IPS-18a (cell line): ENCODE data around the gene KLHL8.

Experiments
- H3K27ac ChIP-seq: one replicate; pipeline ENCODE4 v1.5.1; 2013; ENCODE audit warnings: low read length
- H3K27me3 ChIP-seq: one replicate; pipeline ENCODE4 v1.6.1; 2013; ENCODE audit warnings: mild to moderate bottlenecking, low read length; ENCODE audit not compliant: control insufficient read depth, insufficient read depth
- H3K36me3 ChIP-seq: one replicate; pipeline ENCODE4 v1.6.1; 2013; ENCODE audit warnings: low read depth, low read length; ENCODE audit not compliant: control insufficient read depth
- H3K4me1 ChIP-seq: one replicate; pipeline ENCODE4 v1.6.1; 2013; ENCODE audit warnings: low read depth, low read length; ENCODE audit not compliant: control insufficient read depth
- H3K4me3 ChIP-seq: one replicate; pipeline ENCODE4 v1.5.1; 2013; ENCODE audit warnings: low read length
- H3K9ac ChIP-seq: one replicate; pipeline ENCODE4 v1.6.1; 2013; ENCODE audit warnings: mild to moderate bottlenecking, low read length, moderate library complexity
- H3K9me3 ChIP-seq: one replicate; pipeline ENCODE4 v1.6.1; 2013; ENCODE audit warnings: low read depth, low read length; ENCODE audit not compliant: control insufficient read depth

The KLHL8 gene

DNA sequence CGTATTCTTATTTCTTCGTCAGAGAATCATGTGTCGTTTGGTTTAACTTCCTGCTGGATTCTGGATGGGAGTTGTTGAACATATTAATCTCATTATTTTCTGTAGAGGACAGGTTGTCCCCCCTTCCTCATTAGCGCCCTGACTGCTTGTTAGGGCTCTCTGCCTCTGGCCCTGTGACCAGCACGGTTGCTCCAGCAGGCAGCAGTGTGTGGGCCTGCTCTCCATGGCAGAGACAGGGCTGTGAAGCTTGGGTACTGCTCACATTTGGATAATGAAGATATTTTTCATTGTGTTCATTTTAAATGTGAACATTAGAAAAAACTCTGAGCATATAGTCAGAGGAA, 102.7 kb downstream of the KLHL8 start:
- no peak overlapping the region for H3K4me3 ChIP-seq
- peaks cover 27% of the 10 kb centered on the region for H3K36me3 ChIP-seq
- H3K27me3 ChIP-seq: no peaks in the 10 kb centered on the region
- peaks cover 4% of the 10 kb centered on the region for H3K4me1 ChIP-seq
- no peaks in the 10 kb centered on the region for H3K9me3 ChIP-seq
- H3K27ac ChIP-seq: no peak overlapping the region
- no peak overlapping the region for H3K9ac ChIP-seq

DNA sequence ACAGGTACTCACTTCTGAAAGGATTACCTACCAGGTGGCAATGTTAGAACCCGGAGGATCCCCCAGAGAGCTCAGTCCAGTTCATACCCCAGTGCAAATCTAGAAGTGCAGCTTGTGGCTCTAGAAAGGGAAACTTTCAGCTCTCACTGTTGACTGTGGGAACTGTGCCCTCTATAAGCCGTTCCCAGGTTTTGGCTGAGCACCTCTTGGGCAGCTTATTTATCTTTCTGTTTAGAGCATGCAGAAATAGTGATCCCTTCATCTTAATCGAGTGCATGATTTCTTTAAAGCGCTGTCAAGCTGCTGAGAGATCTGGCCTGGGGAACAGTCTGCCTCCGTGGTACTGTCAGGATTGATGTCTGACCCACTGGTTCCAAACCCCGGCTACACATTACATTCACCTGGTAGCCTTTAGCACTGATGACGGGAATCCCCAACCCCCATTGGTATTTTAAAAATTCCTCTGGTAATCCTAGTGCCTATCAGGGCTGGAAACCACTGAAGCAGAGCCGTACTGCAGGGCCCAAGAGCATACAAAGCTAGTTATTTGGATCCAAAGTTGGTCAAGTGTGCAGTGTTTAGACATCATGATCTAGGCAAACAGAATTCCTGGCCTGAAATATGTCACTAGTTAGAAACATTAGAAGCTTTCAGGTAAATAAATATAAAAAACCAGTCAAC, 103.2 kb downstream of the KLHL8 start:
- no peak overlapping the region for H3K4me3 ChIP-seq
- H3K9ac ChIP-seq: no peak overlapping the region
- peaks cover 4% of the 10 kb centered on the region for H3K4me1 ChIP-seq
- H3K27me3 ChIP-seq: no peaks in the 10 kb centered on the region
- H3K27ac ChIP-seq: no peak overlapping the region
- peaks cover 27% of the 10 kb centered on the region for H3K36me3 ChIP-seq
- no peaks in the 10 kb centered on the region for H3K9me3 ChIP-seq

DNA sequence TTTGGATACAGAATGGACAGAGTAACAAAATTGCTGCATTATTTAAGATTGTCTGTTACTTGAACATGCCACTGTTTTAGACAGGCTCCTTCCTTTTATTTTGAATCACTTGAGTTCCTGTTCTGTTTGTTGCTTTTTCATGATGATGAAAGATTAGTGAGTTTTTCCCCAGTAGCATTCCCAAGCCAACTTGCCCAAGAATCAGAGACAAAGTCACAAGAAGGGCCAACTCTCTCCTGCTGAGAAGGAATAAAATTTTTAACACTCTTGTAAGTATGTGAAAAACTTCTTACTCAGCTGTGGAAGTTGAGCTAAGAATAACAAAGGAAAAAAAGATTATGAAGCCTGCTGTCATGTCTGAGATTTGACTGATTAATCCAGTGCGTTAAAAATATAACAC, 104.2 kb downstream of the KLHL8 start:
- Histone ChIP-seq H3K27ac (no peak overlapping the region), H3K27me3 (no peaks in the 10 kb centered on the region), H3K9me3 (no peaks in the 10 kb centered on the region), H3K4me3 (no peak overlapping the region), H3K36me3 (peaks cover 32% of the 10 kb centered on the region), H3K4me1 (peaks cover 4% of the 10 kb centered on the region), H3K9ac (no peak overlapping the region)

DNA sequence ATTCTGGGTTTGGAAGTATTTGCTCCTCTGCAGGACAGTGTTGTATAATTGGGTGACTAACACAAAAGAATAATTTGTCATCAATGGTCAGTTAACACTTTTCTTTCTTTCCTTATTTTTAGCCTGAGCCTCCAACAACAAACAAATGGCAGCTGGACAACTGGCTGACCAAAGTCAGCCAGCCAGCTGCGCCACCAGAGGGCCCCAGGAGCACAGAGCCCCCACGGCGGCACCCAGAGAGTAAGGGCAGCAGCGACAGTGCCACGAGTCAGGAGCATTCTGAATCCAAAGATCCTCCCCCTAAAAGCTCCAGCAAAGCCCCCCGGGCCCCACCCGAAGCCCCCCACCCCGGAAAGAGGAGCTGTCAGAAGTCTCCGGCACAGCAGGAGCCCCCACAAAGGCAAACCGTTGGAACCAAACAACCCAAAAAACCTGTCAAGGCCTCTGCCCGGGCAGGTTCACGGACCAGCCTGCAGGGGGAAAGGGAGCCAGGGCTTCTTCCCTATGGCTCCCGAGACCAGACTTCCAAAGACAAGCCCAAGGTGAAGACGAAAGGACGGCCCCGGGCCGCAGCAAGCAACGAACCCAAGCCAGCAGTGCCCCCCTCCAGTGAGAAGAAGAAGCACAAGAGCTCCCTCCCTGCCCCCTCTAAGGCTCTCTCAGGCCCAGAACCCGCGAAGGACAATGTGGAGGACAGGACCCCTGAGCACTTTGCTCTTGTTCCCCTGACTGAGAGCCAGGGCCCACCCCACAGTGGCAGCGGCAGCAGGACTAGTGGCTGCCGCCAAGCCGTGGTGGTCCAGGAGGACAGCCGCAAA, 106.0 kb downstream of the KLHL8 start:
- H3K4me3 ChIP-seq: no peak overlapping the region
- peaks cover 32% of the 10 kb centered on the region for H3K36me3 ChIP-seq
- peaks cover 4% of the 10 kb centered on the region for H3K4me1 ChIP-seq
- no peak overlapping the region for H3K27ac ChIP-seq
- no peaks in the 10 kb centered on the region for H3K9me3 ChIP-seq
- no peaks in the 10 kb centered on the region for H3K27me3 ChIP-seq
- no peak overlapping the region for H3K9ac ChIP-seq

DNA sequence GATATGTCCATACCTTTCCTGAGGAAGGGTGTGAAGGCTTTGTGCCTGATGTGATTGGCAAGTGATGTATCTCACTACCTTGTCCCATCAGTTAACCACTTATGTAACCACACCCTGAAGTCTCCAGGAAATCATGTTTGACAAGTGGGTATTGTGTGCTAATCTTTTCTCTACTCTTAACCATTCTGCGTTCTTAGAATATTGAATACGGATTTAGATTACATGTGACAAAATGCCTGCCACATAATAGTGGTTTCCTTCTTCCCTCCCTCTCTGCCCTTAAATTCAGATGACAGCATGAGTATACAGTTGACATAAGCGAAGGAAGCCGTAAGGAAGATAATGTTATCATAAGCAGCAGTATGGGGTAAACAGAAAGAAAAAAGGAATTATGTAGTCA, 108.4 kb downstream of the KLHL8 start:
- Histone ChIP-seq H3K9me3 (no peaks in the 10 kb centered on the region), H3K4me3 (no peak overlapping the region), H3K27me3 (no peaks in the 10 kb centered on the region), H3K4me1 (no peaks in the 10 kb centered on the region), H3K27ac (no peak overlapping the region), H3K36me3 (peaks cover 38% of the 10 kb centered on the region), H3K9ac (no peak overlapping the region)
